GM06990 (cell line): ENCODE measurements around the gene KLK3.

Experiments used
- DNase-seq: peaks from one replicate; pipeline ENCODE4 v3.0.0-alpha.2; 2011; ENCODE audit not compliant: insufficient read length; ENCODE audit errors: extremely low read depth
- H3K27me3 ChIP-seq: replicated peaks from 2 replicates; pipeline ENCODE4 v1.6.0; 2011; ENCODE audit warnings: low read length; ENCODE audit not compliant: control insufficient read depth, insufficient read depth
- H3K36me3 ChIP-seq: 2 replicates; pipeline ENCODE4 v1.5.1; 2011; ENCODE audit warnings: low read length; ENCODE audit not compliant: control insufficient read depth, insufficient read depth
- H3K4me3 ChIP-seq: replicated peaks from 2 replicates; pipeline ENCODE4 v1.5.1; 2011; ENCODE audit warnings: low read depth, mild to moderate bottlenecking, control low read depth, low read length
- TF ChIP-seq, protein P1 (sequence below): IDR thresholded peaks from 2 replicates; pipeline ENCODE4 v1.5.1; 2011; ENCODE audit warnings: low read length, control low read depth, mild to moderate bottlenecking, inconsistent platforms; ENCODE audit not compliant: insufficient read depth, poor library complexity, severe bottlenecking

KLK3 gene

DNA sequence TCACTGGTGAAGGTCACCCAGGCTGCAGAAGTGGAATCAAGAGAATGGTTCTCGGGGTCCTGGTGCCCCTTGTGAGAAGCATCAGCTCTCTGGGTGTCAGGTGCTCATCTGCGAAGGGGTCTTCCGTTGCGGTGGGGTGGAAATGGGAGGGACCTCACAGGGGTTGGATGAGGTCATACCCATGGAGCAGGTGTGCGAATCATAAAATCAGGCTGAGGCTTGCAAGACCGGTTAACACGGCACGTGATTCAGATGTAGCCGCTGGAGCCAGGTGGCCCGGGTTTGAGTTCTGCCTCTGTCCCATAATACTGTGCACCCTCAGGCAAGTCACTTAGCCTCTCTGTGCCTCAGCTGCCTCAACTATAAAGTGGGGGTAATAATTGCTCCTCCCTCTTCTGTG, 17.4 kb upstream of the KLK3 start:
- H3K4me3 ChIP-seq, result no peak overlapping the region
- TF ChIP-seq, protein P1, sequence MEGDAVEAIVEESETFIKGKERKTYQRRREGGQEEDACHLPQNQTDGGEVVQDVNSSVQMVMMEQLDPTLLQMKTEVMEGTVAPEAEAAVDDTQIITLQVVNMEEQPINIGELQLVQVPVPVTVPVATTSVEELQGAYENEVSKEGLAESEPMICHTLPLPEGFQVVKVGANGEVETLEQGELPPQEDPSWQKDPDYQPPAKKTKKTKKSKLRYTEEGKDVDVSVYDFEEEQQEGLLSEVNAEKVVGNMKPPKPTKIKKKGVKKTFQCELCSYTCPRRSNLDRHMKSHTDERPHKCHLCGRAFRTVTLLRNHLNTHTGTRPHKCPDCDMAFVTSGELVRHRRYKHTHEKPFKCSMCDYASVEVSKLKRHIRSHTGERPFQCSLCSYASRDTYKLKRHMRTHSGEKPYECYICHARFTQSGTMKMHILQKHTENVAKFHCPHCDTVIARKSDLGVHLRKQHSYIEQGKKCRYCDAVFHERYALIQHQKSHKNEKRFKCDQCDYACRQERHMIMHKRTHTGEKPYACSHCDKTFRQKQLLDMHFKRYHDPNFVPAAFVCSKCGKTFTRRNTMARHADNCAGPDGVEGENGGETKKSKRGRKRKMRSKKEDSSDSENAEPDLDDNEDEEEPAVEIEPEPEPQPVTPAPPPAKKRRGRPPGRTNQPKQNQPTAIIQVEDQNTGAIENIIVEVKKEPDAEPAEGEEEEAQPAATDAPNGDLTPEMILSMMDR, result no peak

DNA sequence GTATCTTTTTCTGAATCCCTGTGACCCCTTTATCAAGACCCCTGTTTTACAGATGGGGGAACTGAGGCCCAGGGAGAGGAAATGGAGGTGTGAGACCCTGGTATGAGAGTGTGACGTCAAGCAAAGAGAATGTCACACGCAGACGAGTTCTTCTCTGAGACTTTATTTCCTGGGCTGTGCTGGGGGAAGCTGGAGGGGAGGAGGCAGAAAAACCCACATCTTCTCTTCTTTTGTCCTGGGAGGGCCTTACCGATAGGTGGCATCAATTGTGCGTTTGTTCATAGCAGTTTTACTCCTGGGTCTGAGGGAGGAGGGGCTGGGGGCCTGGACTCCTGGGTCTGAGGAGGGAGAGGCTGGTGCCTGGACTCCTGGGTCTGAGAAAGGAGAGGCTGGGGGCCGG, 16.5 kb upstream of the KLK3 start:
- TF ChIP-seq, protein P1, result peak; percentile 61
- Histone ChIP-seq H3K27me3 (no peaks in the 10 kb centered on the region), H3K36me3 (no peaks in the 10 kb centered on the region), H3K4me3 (no peak overlapping the region)
- no peak for DNase-seq

More for the DNA sequence above, 17.4 kb upstream of the KLK3 start:
- Histone ChIP-seq H3K27me3 (no peaks in the 10 kb centered on the region), H3K36me3 (no peaks in the 10 kb centered on the region)
- no peak for DNase-seq

DNA sequence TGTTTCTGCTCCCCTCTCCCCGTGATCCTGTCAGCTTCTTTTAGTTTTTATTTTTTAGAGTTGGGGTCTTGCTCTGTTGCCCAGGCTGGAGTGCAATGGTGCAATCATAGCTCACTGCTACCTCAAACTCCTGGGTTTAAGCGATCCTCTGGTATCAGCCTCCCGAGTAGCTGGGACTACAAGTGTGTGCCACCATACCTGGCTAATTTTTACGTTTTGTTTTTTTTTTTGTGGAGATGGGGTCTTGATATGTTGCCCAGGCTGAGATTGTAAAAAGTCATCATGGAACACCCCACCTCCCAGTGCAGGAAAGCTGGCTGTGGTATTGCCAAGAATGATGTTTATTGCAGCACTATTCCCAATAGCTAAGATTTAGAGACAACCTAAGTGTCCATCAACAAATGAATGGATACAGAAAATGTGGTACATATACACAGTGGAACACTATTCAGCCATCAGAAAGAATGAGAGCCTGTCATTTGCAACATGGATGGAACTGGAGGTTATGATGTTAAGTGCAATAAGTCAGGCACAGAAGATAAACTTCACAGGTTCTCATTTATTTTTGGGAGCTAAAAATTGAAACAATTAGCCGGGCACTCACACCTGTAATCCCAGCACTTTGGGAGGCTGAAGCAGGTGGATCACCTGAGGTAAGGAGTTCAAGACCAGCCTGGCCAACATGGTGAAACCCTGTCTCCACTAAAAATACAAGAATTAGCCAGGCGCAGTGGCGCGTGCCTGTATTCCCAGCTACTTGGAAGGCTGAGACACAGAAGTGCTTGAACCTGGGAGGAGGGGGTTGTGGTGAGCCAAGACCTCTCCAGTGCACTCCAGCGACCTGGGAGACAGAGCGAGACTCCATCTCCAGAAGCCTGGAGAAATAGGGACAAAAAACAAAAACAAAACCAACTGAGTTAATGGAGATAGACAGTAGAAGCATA, 14.7 kb upstream of the KLK3 start:
- Histone ChIP-seq H3K4me3 (no peak overlapping the region), H3K27me3 (peaks cover 1% of the 10 kb centered on the region; the same call in 1 of the 2 replicates), H3K36me3 (no peaks in the 10 kb centered on the region)
- TF ChIP-seq, protein P1, result no peak
- DNase-seq, result no peak

DNA sequence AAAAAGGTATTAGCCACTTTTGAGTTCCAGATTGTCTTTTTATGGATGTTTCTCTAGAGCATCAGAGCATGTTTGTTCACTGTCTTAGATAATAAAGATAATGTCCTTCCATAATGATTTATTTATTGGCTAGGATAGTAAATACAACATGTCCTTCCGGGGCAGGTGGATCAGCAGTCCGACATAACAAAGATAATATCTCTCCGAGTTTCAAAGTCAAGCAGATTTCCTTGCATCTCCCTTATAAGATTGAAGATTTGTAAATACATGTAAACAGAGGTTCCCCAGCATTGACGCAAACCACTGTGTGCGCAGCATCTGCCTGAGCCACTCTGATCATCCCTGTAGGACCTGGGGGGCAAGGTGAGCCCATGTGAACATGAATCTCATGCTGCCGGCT, 12.6 kb upstream of the KLK3 start:
- no peak overlapping the region for H3K4me3 ChIP-seq
- no peaks in the 10 kb centered on the region for H3K36me3 ChIP-seq
- TF ChIP-seq, protein P1, result no peak
- no peak for DNase-seq
- H3K27me3 ChIP-seq, result peaks cover 1% of the 10 kb centered on the region; the same call in 1 of the 2 replicates

DNA sequence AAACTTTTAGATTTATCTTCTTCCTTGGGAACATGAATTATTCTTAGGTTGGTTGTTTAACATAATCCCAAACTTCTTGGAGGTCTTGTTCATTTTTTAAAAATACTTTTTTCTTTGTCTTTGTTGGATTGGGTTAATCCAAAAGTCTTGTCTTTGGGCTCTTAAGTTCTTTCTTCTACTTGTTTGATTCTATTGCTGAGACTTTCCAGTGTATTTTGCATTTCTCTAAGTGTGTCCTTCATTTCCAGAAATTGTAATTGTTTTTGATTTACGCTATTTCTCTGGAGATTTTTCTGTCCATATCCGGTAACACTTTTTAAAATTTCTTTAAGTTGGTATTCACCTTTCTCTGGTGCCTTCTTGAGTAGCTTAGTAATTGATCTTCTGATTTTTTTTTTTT, 11.5 kb upstream of the KLK3 start:
- DNase-seq, result no peak
- Histone ChIP-seq H3K4me3 (no peak overlapping the region), H3K27me3 (peaks cover 1% of the 10 kb centered on the region; the same call in 1 of the 2 replicates), H3K36me3 (no peaks in the 10 kb centered on the region)
- TF ChIP-seq, protein P1, result no peak
